ENCODE measurements around the gene PAPSS2.
"Not testable (repeated sequence)": the region's sequence is repeated elsewhere in the genome, so short reads cannot be mapped to it uniquely, and the experiment has no call there.

PAPSS2 gene

DNA sequence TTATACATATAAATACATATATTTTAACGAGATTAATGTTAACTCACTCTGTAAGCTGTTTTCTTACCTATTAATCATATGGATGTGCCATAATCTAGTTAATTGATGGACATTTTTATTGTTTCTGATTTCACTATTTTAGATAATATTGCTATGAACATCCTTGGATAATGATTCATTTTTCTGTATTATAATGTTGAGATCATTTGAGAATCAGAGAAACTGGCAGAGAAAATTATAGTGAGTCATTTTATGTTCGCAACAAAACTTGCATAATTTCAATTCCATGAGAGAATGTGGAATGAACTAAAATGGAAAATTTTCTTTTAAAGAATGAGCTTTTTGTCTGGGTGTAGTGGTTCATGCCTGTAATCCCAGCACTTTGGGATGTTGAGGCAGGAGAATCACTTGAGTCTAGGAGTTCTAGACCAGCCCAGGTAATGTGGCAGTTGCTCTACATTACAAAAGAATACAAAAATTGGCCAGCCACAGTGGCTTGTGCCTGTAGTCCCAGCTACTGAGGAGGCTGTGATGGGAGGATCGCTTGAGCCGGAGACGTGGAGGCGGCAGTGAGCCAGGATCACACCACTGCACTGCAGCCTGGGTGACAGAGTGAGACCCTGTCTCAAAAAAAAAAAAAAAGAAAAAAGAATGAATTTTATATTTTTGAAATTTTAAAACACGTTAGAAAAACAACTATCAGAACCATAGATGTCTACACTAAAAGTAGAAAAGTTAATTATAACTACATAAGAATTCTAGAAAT lies 40.5 kb downstream of the PAPSS2 start:
- no peak overlapping the region for H3K27ac ChIP-seq
- DNase-seq (ENCODE audit: low read depth, low spot score): no peak

DNA sequence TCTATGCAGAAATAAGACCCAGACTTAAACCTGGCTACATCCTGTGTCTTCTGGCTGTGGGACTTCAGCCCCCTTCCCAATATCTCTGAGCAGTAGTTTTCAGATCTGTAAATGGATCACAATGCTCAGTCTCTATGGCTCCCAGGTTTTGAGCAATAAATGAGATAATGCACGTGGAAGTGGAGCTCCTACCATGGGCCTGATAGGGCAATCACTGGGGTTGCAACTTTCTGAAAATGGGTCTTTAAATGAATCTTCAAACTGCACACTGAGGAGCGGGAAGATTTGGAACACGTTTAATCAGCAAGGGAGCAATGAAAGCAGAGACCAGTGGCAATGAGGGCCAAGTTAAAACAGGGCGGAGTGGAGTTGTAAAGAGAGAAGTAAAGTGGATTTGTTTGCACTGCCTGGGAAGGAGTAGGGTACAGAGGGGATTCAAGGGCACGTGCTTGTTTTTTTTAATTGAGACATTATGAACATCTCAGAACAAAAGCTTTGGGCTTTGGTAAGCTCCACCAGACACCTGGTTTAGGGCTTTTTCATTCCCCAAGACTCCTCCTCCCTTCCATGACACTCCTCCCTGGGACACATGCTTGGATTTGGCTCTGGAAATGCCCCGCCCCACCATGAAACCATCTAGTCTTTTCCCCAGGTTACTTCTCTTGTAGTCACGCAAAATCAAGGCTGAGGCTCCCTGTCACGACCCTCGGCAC lies 42.7 kb downstream of the PAPSS2 start:
- DNase-seq (ENCODE audit: low read depth, low spot score): no peak
- no peak overlapping the region for H3K27ac ChIP-seq

DNA sequence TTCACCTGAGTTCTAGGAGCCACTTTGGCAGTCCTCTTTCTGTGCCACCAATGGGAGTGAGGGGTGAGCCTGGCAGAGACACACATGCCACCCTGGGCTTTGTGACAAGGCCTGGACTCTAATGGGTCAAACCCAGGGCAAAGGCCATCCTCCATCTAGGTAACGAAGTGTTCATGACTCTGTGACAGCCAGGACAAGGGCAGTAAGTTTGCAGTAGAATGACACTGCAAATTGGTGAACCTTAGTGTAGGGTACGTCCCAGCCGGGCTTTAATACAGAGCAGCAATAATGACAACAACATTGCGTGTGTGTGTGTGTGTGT lies 43.3 kb downstream of the PAPSS2 start:
- no peak overlapping the region for H3K27ac ChIP-seq
- no peak for DNase-seq (ENCODE audit: low read depth, low spot score)

- H3K27ac ChIP-seq: no peak overlapping the region
- DNase-seq (ENCODE audit: low read depth, low spot score): no peak
Observed at GRCh38 chr10:87703771-87704170, 44.1 kb downstream of the PAPSS2 start.

- no peak overlapping the region for H3K27ac ChIP-seq
- DNase-seq (ENCODE audit: low read depth, low spot score): peak; percentile 27
Observed at GRCh38 chr10:87705339-87705738, 45.7 kb downstream of the PAPSS2 start.

DNA sequence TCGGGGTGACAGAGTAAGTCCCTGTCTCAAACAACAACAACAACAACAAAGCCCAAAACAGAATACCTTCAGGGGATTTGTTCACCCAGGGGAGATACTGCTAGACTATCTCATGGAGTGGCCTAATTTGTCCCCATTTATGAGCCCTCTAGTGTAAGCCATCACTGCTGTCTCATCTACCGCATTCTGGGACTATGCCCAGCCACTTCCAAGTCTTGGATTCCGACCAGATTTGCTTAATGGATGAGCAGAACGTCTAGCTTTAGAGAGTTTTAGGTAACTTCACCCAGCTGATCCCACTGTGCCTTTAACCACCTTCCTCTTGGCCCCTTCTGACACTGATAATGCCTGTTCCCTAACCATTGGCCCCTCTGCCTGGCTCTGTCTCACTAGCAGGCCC lies 47.1 kb downstream of the PAPSS2 start:
- DNase-seq (ENCODE audit: low read depth, low spot score): no peak
- no peak overlapping the region for H3K27ac ChIP-seq

DNA sequence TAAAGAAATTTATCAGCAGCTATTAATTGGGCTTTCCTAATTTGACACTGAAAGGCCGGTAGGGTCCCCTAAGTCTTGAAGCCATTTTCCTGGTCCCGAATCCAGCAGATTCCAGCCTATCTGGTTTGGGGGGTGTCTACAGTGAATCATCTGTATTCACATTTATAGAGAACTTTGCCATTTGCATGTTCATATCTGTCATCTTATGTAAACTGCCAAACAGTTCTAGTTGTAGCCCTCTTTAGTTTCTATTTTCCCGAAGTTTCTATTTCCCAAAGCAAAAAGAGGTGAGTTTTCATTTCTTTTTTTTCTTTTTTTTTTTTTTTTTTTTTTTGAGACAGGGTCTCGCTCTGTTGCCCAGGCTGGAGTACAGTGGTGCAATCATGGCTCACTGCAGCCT lies 47.6 kb downstream of the PAPSS2 start:
- no peak for DNase-seq (ENCODE audit: low read depth, low spot score)
- H3K27ac ChIP-seq: no peak overlapping the region

- no peak overlapping the region for H3K27ac ChIP-seq
- DNase-seq (ENCODE audit: low read depth, low spot score): no peak
Observed at GRCh38 chr10:87712913-87713616, 53.4 kb downstream of the PAPSS2 start.

DNA sequence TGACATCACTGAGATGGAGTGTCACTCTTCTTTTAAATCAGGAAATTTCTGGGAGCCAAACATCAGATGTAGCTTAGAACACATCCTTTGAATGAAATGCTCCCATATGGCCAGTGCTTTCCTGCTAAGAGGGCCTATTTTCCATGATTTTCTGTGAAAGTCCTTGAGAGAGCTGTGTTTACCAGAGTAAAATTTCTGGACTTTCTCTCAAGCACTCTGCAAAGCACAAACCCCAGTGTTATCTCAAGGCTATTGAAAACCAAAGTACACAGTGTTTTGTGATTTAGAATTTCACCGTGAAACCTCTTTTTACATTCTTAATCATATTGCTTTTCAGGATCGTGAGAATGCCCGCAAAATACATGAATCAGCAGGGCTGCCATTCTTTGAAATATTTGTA lies 54.0 kb downstream of the PAPSS2 start:
- H3K27ac ChIP-seq: no peak overlapping the region
- no peak for DNase-seq (ENCODE audit: low read depth, low spot score)

DNA sequence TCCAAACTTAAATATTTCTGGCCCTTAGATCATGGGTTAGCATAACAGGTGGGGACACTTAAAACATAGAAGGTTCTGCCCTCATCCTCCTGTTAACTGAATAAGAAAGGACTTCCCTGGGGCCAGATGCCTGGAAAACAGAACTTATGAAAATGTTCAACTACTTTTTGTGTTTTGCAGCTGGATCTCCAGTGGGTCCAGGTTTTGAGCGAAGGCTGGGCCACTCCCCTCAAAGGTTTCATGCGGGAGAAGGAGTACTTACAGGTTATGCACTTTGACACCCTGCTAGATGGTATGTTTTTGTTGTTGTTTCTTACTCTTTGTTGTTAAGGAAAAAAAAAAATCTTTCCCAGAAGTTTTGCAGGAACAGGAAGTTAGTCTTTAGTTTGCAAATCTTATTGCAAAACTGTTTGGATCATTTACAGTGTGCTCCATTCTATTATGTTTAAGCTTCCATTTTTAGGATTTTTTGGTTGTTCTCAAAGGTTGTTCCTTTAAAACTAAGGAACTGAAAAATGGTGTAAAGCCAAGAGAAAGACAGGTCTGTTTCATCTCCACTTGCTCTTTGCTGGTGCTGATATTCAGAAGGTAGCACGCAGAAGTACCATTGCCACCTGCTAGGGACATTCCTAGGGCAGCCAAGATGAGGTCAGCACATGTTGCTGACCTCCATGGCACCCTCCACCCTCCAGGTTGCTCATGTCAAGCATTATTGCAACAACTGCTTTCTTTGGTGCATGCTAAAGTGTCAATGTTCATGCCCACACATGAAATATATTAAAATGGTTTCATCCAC lies 56.1 kb downstream of the PAPSS2 start:
- DNase-seq (ENCODE audit: low read depth, low spot score): no peak
- H3K27ac ChIP-seq: no peak overlapping the region

DNA sequence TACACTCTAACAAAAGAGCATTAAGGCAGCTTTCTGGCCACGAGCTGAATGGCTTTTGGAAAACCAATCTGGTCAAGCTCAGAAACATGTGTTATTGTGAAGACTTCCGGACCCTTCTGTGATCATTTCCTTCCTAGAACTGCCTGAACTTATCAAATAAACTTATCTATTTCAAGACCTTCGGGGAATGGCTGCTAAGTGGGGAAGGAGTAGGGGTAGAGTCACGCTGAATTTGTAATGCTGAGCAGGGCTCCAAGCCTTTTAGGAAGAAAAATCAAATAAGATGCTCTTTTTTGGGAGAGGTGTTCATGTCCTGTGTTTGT lies 56.6 kb downstream of the PAPSS2 start:
- DNase-seq (ENCODE audit: low read depth, low spot score): no peak
- H3K27ac ChIP-seq: no peak overlapping the region

- DNase-seq (ENCODE audit: low read depth, low spot score): no peak
- H3K27ac ChIP-seq: no peak overlapping the region
Observed at GRCh38 chr10:87720665-87721064, 61.0 kb downstream of the PAPSS2 start.

DNA sequence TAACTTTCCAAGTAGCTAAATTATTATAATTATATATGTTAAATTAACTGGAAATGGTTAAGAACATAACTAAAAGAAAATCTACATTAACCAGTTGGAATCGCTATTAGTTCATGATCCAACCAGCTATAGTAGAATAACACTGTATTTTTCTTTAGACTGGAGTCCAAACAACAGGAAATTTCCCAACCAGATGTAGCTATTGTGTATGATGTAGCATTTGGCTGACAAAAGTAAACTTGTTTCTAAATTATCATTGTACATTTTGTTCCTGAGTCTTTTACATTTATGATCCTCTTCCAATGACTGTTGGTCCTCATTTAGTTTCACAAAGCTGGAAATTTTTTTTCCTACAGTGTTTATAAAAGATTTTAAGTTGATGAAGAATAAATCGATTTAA lies 62.1 kb downstream of the PAPSS2 start:
- DNase-seq (ENCODE audit: low read depth, low spot score): no peak
- no peak overlapping the region for H3K27ac ChIP-seq

DNA sequence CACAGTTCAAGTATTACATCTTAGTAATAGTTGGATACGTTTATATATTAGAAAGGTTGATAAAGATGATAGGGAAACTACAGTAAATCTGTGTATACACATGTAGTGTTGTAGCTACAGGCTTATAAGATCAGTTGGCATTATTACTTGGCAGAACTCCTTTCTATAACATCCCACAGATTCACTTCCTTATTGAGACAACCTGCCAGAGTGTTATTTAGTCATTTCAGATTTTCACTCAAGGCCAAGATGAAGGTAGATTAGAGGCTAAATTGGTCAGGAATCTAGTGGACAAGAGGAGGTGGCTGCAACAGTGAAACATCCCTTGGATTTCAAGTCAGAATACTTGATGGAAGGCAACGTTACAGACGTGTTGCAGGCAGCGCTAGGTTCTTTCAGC lies 63.0 kb downstream of the PAPSS2 start:
- DNase-seq (ENCODE audit: low read depth, low spot score): no peak
- no peak overlapping the region for H3K27ac ChIP-seq

DNA sequence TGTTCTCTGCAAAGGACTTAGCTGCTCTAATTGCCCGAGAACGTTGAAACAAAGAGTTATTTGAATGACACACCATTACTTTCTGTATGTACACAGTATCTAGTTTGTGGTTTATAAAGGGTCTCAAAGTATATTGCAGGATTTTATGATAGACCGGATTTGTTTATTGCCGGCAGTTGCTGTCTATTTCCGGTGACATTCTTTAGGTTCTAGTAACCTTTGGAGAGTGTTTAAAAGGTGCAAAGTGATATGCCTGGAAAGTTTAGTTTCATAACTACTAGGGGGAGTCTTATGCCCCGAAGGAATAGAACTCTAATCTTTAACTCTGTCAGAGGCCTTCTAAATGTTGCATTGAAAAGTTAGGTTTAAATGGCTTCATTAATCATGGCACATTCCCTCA lies 63.8 kb downstream of the PAPSS2 start:
- no peak overlapping the region for H3K27ac ChIP-seq
- no peak for DNase-seq (ENCODE audit: low read depth, low spot score)

GRCh38 chr10:87724789-87725188 lies 65.1 kb downstream of the PAPSS2 start:
- H3K27ac ChIP-seq: no peak overlapping the region
- DNase-seq (ENCODE audit: low read depth, low spot score): no peak

- H3K27ac ChIP-seq: no peak overlapping the region
- no peak for DNase-seq (ENCODE audit: low read depth, low spot score)
Observed at GRCh38 chr10:87729940-87730339, 70.3 kb downstream of the PAPSS2 start.

DNA sequence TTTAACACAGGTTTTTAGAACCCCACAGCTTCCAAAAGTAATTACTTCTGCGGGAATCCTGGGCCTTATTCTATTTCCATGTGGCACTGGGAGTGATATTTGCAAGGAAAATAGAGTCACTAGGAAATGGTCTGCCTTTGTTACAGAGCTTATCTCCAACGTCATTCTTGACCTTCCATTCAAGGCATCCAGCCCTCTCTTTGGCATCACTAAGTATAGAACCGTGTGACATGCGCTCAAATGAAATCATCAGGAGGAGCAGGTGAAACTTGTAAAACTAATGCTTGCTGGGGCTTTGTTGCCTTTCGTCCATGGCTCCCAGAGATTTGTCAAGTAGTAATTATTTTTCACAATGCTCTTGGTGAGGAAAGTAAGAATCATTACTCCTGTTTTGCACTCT lies 73.4 kb downstream of the PAPSS2 start:
- H3K27ac ChIP-seq: no peak overlapping the region
- no peak for DNase-seq (ENCODE audit: low read depth, low spot score)

DNA sequence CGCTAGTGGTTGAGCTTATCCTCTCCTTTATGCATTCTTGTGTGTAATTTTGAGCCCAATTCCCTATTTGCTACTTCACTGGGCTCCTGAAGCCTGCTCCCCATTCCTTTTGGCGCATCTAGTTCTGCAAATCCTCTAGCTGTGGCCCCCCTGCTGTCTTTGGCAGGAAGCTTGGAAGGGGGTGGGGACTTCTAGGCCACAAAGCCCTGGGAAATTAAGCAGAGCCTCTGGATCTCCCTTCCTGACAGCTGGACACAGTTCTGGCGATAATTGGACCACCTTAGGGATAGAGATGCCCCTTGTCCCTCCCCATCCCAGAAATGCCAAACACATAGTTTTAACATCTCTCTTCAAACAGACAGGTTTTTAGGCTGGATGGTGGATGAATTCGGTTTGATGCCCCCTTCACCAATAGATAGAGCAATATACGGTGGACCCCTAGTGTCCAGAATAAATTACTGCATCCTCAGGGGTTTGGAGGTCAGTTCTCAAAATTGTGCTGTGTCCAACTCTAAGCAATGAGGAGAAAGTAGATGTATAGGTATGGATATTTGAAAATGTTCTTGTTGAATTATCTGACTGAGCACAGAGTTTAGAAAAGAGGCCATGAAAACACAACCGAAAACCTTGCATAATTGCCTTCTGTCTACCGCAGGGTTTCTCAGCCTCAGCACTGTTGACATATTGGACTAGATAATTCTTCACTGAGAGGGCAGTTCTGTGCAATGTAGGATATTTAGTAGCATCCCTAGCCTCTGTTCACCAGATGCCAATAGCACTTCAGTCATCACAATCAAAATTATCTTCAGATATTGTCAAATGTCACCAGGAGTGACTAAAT lies 75.5 kb downstream of the PAPSS2 start:
- no peak overlapping the region for H3K27ac ChIP-seq
- no peak for DNase-seq (ENCODE audit: low read depth, low spot score)

DNA sequence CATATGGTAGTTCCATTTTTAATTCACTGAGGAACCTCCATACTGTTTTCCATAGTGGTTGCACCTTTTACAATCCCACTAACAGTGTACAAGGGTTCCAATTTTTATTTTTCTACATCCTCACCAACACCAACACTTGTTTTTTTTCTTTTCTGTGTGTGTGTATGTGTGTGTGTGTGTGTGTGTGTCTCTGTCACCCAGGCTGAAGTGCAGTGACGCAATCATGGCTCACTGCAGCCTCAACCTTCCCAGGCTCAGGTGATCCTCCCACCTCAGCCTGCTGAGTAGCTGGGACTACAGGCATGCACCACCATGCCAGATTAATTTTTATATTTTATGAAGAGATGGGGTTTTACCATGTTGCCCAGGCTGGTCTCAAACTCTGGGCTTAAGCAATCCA lies 78.6 kb downstream of the PAPSS2 start:
- not testable (repeated sequence) for H3K27ac ChIP-seq

More for the DNA sequence above, 78.6 kb downstream of the PAPSS2 start:
- not testable (repeated sequence) for DNase-seq (ENCODE audit: low read depth, low spot score)
